Mesenteric fat pad (tissue), 1 donor: ENCODE data around the gene PLA2G12B. TPM values are rescaled to one million over a fixed set of nuclear protein-coding genes. Genes with fewer than 3 reads are reported as not detected.

Experiments used
- DNase-seq: peaks from one replicate; pipeline ENCODE4 v3.0.0-alpha.2; 2020; ENCODE audit warnings: low spot score
- total RNA-seq: library from RNA; stranded (reverse); fragmentation: NEBNext Ultra II Directional; extraction: Animal tissue kit (Norgen Biotek cat#: 25700); gene quantifications from one replicate; pipeline ENCODE4 v1.2.1, GENCODE V29; 2021
- donor health status: DM: yes; HTN: yes; CAD: no.

The PLA2G12B gene
- total RNA-seq, 1 donor from 2014 or later: not detected

- DNase-seq: no peak
Measured at GRCh38 chr10:72895236-72895850, 59.3 kb downstream of the PLA2G12B start.

- DNase-seq: no peak
Measured at GRCh38 chr10:72893136-72893798, 61.3 kb downstream of the PLA2G12B start, which contains the start of gene OIT3. TSS of gene OIT3 (plus strand) at chr10:72893739. CDS start at chr10:72893799, 60 bp downstream.

- no peak for DNase-seq
Measured at GRCh38 chr10:72890086-72890485, 64.5 kb downstream of the PLA2G12B start.

- no peak for DNase-seq
Measured at GRCh38 chr10:72889391-72889831, 65.2 kb downstream of the PLA2G12B start.

GRCh38 chr10:72888151-72888638 is 66.4 kb downstream of the PLA2G12B start:
- no peak for DNase-seq

- DNase-seq: no peak
Measured at GRCh38 chr10:72887043-72887442, 67.6 kb downstream of the PLA2G12B start.

GRCh38 chr10:72886621-72887020 is 68.0 kb downstream of the PLA2G12B start:
- DNase-seq: no peak

GRCh38 chr10:72885953-72886352 is 68.7 kb downstream of the PLA2G12B start:
- no peak for DNase-seq

Other genes with a start within 250 kb of the PLA2G12B start
- gene OIT3, start 61.1 kb downstream of the PLA2G12B start, total RNA-seq: not detected
- 28.3 TPM for gene P4HA1, start 142.1 kb upstream of the PLA2G12B start, total RNA-seq
- gene NUDT13, start 155.6 kb upstream of the PLA2G12B start, total RNA-seq: 1.7 TPM
- gene ECD, start 213.2 kb upstream of the PLA2G12B start, total RNA-seq: 22.0 TPM
- gene FAM149B1, start 213.3 kb upstream of the PLA2G12B start, total RNA-seq: 18.1 TPM